Renal pelvis (tissue), 12 donors: ENCODE results near the gene NUDT16. TPM values are rescaled to one million over a fixed set of nuclear protein-coding genes. Genes with fewer than 3 reads are reported as not detected.
"Not testable (repeated sequence)": the region's sequence is repeated elsewhere in the genome, so short reads cannot be mapped to it uniquely, and the experiment has no call there.

ENCODE experiments used
- DNase-seq: peaks from one replicate; pipeline ENCODE4 v3.0.0-alpha.2; 2013
- long read RNA-seq, 16 experiments: transcript quantifications; one replicate each; lab custom pipeline, GENCODE V29; 2026
- polyA plus RNA-seq, 3 donors: library from polyadenylated mRNA; unstranded; fragments of 120-200 nt; gene quantifications; one replicate each; pipeline ENCODE4 v1.2.1, GENCODE V29; 2013; ENCODE audit not compliant: insufficient read length in 3 of 3

Gene NUDT16
- 10 to 100 TPM; 43.9 to 47.3 (median 47.0) TPM for polyA plus RNA-seq
- long read RNA-seq, donor 1, full-length matches to known transcripts, result 18 of 23 reads
- long read RNA-seq, donor 1, partial matches to known transcripts, result 5 of 23 reads
- long read RNA-seq, donor 1, other reads (novel, unspliced or antisense), result 0 of 23 reads
- long read RNA-seq, donor 2, full-length matches to known transcripts, result 26 of 38 reads
- long read RNA-seq, donor 2, partial matches to known transcripts, result 12 of 38 reads
- long read RNA-seq, donor 2, other reads (novel, unspliced or antisense), result 0 of 38 reads
- long read RNA-seq, donor 3, full-length matches to known transcripts, result 12 of 21 reads
- long read RNA-seq, donor 3, partial matches to known transcripts, result 9 of 21 reads
- long read RNA-seq, donor 3, other reads (novel, unspliced or antisense), result 0 of 21 reads
- long read RNA-seq, donor 4, full-length matches to known transcripts, result 15 of 15 reads
- long read RNA-seq, donor 4, partial matches to known transcripts, result 0 of 15 reads
- long read RNA-seq, donor 4, other reads (novel, unspliced or antisense), result 0 of 15 reads
- long read RNA-seq, donor 5, full-length matches to known transcripts, result 11 of 11 reads
- long read RNA-seq, donor 5, partial matches to known transcripts, result 0 of 11 reads
- long read RNA-seq, donor 5, other reads (novel, unspliced or antisense), result 0 of 11 reads
- long read RNA-seq, donor 6, full-length matches to known transcripts, result 14 of 20 reads
- long read RNA-seq, donor 6, partial matches to known transcripts, result 6 of 20 reads
- long read RNA-seq, donor 6, other reads (novel, unspliced or antisense), result 0 of 20 reads
- long read RNA-seq, donor 7, full-length matches to known transcripts, result 17 of 17 reads
- long read RNA-seq, donor 7, partial matches to known transcripts, result 0 of 17 reads
- long read RNA-seq, donor 7, other reads (novel, unspliced or antisense), result 0 of 17 reads
- long read RNA-seq, donor 8, full-length matches to known transcripts, result 5 of 10 reads
- long read RNA-seq, donor 8, partial matches to known transcripts, result 5 of 10 reads
- long read RNA-seq, donor 8, other reads (novel, unspliced or antisense), result 0 of 10 reads
- long read RNA-seq, donor 9, full-length matches to known transcripts, result 21 of 21 reads
- long read RNA-seq, donor 9, partial matches to known transcripts, result 0 of 21 reads
- long read RNA-seq, donor 9, other reads (novel, unspliced or antisense), result 0 of 21 reads
- long read RNA-seq, donor 10, full-length matches to known transcripts, result 17 of 17 reads
- long read RNA-seq, donor 10, partial matches to known transcripts, result 0 of 17 reads
- long read RNA-seq, donor 10, other reads (novel, unspliced or antisense), result 0 of 17 reads
- long read RNA-seq, donor 11, full-length matches to known transcripts, result 18 of 38 reads
- long read RNA-seq, donor 11, partial matches to known transcripts, result 20 of 38 reads
- long read RNA-seq, donor 11, other reads (novel, unspliced or antisense), result 0 of 38 reads
- long read RNA-seq, donor 12, full-length matches to known transcripts, result 16 of 16 reads
- long read RNA-seq, donor 12, partial matches to known transcripts, result 0 of 16 reads
- long read RNA-seq, donor 12, other reads (novel, unspliced or antisense), result 0 of 16 reads
- long read RNA-seq, donor 13, full-length matches to known transcripts, result 14 of 14 reads
- long read RNA-seq, donor 13, partial matches to known transcripts, result 0 of 14 reads
- long read RNA-seq, donor 13, other reads (novel, unspliced or antisense), result 0 of 14 reads
- long read RNA-seq, donor 14, result 0 reads
- long read RNA-seq, donor 15, full-length matches to known transcripts, result 33 of 39 reads
- long read RNA-seq, donor 15, partial matches to known transcripts, result 6 of 39 reads
- long read RNA-seq, donor 15, other reads (novel, unspliced or antisense), result 0 of 39 reads
- long read RNA-seq, donor 16, full-length matches to known transcripts, result 19 of 30 reads
- long read RNA-seq, donor 16, partial matches to known transcripts, result 11 of 30 reads
- long read RNA-seq, donor 16, other reads (novel, unspliced or antisense), result 0 of 30 reads

DNA sequence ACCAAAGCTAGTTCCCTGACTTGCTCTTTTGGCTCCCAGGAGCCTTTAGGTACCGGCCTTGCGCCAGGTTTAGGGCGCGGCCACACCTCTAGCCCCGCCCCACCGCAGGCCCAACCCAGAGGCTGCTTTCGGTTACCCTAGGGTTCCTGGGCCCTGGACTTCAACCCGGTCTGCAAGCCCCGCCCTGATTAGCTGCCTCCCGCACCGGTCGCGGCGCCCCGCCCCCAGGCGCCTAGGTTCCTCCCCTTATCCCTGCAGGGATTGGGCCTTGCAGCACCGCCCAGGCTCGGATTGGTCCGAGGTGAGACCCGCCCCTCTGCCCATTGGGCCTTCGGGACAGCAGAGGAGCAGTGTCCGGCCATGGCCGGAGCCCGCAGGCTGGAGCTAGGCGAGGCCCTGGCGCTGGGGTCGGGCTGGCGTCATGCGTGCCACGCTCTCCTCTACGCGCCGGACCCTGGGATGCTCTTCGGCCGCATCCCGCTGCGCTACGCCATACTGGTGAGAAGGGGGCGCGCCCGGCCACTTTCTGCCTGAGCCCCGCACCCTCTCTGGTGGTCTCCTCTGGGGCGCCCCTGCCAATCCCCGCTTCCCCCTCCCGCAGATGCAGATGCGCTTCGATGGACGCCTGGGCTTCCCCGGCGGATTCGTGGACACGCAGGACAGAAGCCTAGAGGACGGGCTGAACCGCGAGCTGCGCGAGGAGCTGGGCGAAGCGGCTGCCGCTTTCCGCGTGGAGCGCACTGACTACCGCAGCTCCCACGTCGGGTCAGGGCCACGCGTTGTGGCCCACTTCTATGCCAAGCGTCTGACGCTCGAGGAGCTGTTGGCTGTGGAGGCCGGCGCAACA is at the start of gene NUDT16:
TSS of gene NUDT16 (plus strand) at position 330 of the 847 bp plus-strand sequence. CDS start at position 361, 31 bp downstream.
- DNase-seq, result peak; percentile 98

GRCh38 chr3:131338948-131339640 is 42.5 kb upstream of the NUDT16 start:
- DNase-seq, result no peak

GRCh38 chr3:131341761-131342160 is 39.8 kb upstream of the NUDT16 start:
- no peak for DNase-seq

GRCh38 chr3:131348911-131349310 is 32.7 kb upstream of the NUDT16 start:
- DNase-seq, result no peak

- no peak for DNase-seq
Observed at GRCh38 chr3:131349454-131349853, 32.1 kb upstream of the NUDT16 start.

DNA sequence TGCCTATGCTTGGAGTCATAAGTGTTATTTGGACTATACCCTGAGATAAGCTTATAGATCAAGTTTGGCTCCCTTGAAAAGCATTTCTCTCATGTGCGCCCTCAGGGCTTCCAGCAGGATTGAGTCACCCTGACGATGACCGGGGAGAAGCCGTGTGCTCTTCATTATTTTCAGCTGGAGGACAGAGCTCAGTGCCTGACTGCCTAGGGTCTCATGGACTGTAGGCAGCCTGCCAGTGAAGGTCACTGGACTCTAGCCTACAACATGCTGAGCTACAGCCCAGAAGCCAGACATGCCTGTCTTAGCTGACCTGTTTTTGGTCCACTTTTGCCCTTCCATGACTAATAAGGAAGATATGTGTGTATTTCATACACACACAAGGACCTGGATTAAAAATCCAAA is 31.6 kb upstream of the NUDT16 start:
- DNase-seq, result no peak

DNA sequence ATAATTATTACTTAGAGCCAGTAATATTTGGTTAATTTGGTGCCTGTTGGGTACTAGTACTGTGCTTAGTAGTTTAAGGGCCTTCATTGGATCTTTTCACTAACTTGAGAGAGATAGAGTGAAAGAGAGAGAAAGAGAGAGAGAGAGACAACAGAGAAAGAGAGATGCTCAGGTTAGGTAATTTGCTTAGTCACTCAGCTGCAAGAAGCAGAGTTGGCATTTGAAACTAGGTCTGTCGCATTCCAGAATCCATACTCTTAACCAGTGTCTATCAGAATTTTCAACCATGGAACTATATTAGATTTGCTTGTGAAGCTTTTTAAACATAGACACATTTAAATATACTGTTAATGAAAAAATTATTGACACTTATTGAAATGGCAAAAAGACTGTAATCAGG is 31.1 kb upstream of the NUDT16 start:
- DNase-seq, result no peak

DNA sequence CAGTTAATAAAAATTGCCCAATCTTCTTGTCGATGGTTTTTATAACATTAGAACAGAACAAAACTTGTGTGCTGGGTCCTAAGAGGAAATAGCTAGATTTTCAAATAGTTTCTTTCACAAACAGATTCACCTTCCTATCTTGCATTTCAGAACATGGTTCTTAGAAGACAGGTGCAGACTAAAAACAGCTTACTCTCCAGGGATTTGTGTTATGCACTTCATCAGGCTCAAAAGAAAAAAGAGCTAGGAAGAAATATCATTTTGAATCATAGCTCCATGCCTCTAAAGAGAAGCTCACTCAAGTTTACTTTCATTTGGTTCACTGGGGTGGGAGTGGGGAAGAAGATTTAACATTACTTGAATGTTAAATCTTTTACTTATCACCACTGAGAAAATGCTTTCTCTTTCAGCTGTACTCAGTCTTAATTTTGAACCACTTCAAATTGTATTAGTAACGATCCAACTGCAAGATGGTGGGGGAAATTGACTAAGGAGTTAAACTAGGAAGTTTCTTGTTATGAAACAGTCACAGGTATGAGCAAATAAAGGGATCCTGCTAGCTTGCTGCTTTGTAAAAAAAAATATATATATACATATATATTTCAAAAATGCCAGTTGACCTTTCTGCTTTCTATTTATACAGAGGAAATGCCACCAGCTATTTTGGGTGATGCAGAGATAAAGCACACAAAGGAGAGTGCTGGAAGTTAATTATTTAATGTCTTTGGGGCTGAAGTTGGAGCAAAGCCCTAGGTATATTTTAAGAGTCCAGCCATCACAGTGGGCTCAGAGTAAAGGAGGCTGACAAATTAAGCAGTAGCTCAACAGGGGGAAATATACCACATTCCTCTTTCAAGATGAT is 28.3 kb upstream of the NUDT16 start:
- no peak for DNase-seq

DNA sequence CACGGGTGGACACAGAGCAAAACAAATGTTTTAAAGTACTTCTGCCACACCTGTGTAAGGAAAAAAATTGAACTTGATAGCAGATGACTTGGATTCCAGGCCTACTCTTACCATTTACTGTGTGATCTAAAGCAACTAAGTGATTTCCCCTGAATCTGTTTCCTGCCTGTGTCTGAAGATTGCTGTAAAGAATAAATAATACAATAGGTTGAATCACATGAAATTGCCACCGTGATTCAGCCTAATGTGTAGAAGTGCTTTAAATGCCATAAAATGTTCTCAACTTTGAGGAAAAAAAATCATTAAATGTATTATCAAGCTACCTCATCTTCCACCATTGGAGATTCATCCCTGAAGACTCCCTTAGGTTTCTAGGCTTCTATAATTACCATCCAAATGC is 27.6 kb upstream of the NUDT16 start:
- no peak for DNase-seq

- DNase-seq, result no peak
Observed at GRCh38 chr3:131356006-131356595, 25.5 kb upstream of the NUDT16 start.

DNA sequence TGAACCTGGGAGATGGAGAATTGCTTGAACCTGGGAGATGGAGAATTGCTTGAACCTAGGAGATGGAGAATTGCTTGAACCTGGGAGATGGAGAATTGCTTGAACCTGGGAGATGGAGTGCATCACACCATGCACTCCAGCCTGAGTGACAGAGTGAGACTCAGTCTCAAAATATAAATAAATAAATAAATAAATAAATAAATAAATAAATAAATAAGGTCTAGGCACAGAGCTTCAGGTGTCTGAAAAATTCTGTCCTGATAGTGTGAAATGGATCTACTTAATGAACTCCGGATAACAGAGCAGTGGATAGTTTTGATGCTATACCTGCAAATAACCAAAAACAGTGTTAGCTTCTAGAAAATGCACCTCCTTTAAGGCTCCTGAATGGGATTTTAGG is 24.3 kb upstream of the NUDT16 start:
- no peak for DNase-seq

GRCh38 chr3:131360191-131360755 is 21.3 kb upstream of the NUDT16 start:
- no peak for DNase-seq

DNA sequence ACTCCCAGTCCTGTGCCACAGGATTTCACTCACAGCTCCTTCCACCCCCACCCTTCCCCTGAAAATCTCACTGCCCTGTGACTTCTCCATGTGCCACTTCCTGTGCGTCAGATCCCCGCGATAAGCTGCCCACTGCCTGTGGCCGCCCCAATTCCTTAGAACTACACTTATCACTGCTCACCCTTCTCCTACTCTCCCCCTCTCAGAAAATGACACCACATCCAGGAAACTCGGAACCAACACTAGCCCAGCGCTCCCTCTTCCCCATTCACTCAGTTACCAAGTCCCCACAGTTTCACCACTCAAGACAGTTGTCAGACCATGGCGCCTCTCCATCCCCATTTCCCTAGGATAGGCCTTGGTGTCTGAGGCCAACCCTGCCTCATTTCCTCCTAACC is 20.5 kb upstream of the NUDT16 start:
- not testable (repeated sequence) for DNase-seq

GRCh38 chr3:131361464-131362421 is 19.8 kb upstream of the NUDT16 start:
- DNase-seq, result peak; percentile 48

DNA sequence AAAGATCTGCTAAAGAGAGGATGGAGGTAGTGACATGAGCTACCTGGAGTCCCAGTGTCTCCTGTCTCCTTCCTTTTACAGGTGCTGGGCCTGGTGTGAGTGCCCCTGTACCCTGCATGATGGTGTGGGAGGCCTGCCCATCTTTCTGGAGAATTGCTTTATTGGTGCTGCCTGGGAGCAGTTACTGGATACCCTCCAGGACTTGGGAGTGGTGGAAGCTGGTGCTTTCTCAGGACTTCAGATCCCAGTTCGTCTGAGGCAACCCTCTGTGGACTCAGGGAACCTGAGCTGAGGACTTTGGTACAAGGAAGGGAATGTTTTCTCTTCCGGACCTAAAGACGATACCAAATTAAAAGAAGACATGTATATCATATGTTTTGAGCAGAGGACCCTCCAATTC is 18.3 kb upstream of the NUDT16 start:
- no peak for DNase-seq
